OCI-LY3 (cell line): ENCODE measurements around the gene UGP2.

ENCODE experiments used
- H2AFZ ChIP-seq: fragments of 200-600, 300-600 bp; shearing (Covaris generic); 2 replicates; pipeline ENCODE4 v1.6.0; 2014; ENCODE audit warnings: antibody characterized with exemption, low read depth, low read length
- H3K27ac ChIP-seq: fragments of 200-600, 300-600 bp; sonication (generic); 2 replicates; pipeline ENCODE4 v1.5.1; 2014; ENCODE audit warnings: mild to moderate bottlenecking, low read length, moderate library complexity, mixed read lengths
- H3K27me3 ChIP-seq: fragments of 200-600, 300-600 bp; sonication (generic); 2 replicates; pipeline ENCODE4 v1.6.1; 2014; ENCODE audit warnings: low read depth, low read length, mixed read lengths
- H3K36me3 ChIP-seq: fragments of 200-600, 300-600 bp; sonication (generic); replicated peaks from 2 replicates; pipeline ENCODE3; 2014; ENCODE audit warnings: low read depth, low read length, mixed read lengths
- H3K4me1 ChIP-seq: fragments of 300-600, 200-600 bp; sonication (generic); 2 replicates; pipeline ENCODE4 v1.6.1; 2014; ENCODE audit warnings: low read length, mixed read lengths
- H3K4me2 ChIP-seq: fragments of 200-600, 300-600 bp; sonication (generic); 2 replicates; pipeline ENCODE4 v1.6.1; 2014; ENCODE audit warnings: low read length, mixed read lengths
- H3K4me3 ChIP-seq: fragments of 300-600, 200-600 bp; sonication (generic); 2 replicates; pipeline ENCODE4 v1.5.1; 2014; ENCODE audit warnings: antibody characterized with exemption, mild to moderate bottlenecking, low read length, moderate library complexity
- H3K79me2 ChIP-seq: fragments of 300-600, 200-600 bp; shearing (Covaris generic); 2 replicates; pipeline ENCODE4 v1.6.1; 2014; ENCODE audit warnings: mild to moderate bottlenecking, low read length, mixed read lengths
- H3K9ac ChIP-seq: fragments of 300-600, 200-600 bp; shearing (Covaris generic); 2 replicates; pipeline ENCODE4 v1.6.0; 2014; ENCODE audit warnings: mild to moderate bottlenecking, low read length, moderate library complexity
- H3K9me3 ChIP-seq: fragments of 200-600, 300-600 bp; shearing (Covaris generic); 2 replicates; pipeline ENCODE4 v1.6.1; 2014; ENCODE audit warnings: low read length, mixed read lengths; ENCODE audit not compliant: insufficient read depth
- H4K20me1 ChIP-seq: fragments of 200-600, 300-600 bp; sonication (generic); 2 replicates; pipeline ENCODE4 v1.6.1; 2016; ENCODE audit warnings: low read length, mixed read lengths; ENCODE audit not compliant: insufficient read depth
- CTCF ChIP-seq: fragments of 200-600, 300-600 bp; sonication (generic); IDR thresholded peaks from 2 replicates; pipeline ENCODE4 v1.5.1; 2014; ENCODE audit warnings: antibody characterized with exemption, low read length, low read depth
- EZH2phosphoT487 ChIP-seq: fragments of 200-600 bp; shearing (Covaris generic); IDR thresholded peaks from 2 replicates; pipeline ENCODE4 v1.6.1; 2018; ENCODE audit warnings: antibody characterized with exemption, mixed run types, low read depth

The UGP2 gene

GRCh38 chr2:63849381-63850203 lies 7.9 kb downstream of the UGP2 start:
- no peak overlapping the region for H3K4me3 ChIP-seq
- H2AFZ ChIP-seq, result no peak overlapping the region
- peaks cover 87% of the 10 kb centered on the region for H3K79me2 ChIP-seq
- TF ChIP-seq EZH2phosphoT487 (no peak), CTCF (no peak)
- no peaks in the 10 kb centered on the region for H3K9me3 ChIP-seq
- H3K27ac ChIP-seq, result no peak overlapping the region
- peaks cover 3% of the 10 kb centered on the region for H3K36me3 ChIP-seq
- H4K20me1 ChIP-seq, result peaks cover 30% of the 10 kb centered on the region
- H3K4me2 ChIP-seq, result no peak overlapping the region
- H3K4me1 ChIP-seq, result no peaks in the 10 kb centered on the region
- H3K27me3 ChIP-seq, result no peaks in the 10 kb centered on the region
- no peak overlapping the region for H3K9ac ChIP-seq

- Histone ChIP-seq H3K27me3 (no peaks in the 10 kb centered on the region), H3K9ac (no peak overlapping the region), H3K79me2 (peaks cover 81% of the 10 kb centered on the region), H2AFZ (no peak overlapping the region), H3K27ac (no peak overlapping the region), H3K9me3 (no peaks in the 10 kb centered on the region), H3K36me3 (peaks cover 3% of the 10 kb centered on the region), H3K4me1 (no peaks in the 10 kb centered on the region), H3K4me2 (no peak overlapping the region), H4K20me1 (peaks cover 25% of the 10 kb centered on the region), H3K4me3 (no peak overlapping the region)
- TF ChIP-seq CTCF, result no peak
- no peak for TF ChIP-seq EZH2phosphoT487
Measured at GRCh38 chr2:63850204-63850571, 8.5 kb downstream of the UGP2 start.

GRCh38 chr2:63850649-63851048 lies 9.0 kb downstream of the UGP2 start:
- no peaks in the 10 kb centered on the region for H3K27me3 ChIP-seq
- no peaks in the 10 kb centered on the region for H3K9me3 ChIP-seq
- no peaks in the 10 kb centered on the region for H3K4me1 ChIP-seq
- TF ChIP-seq EZH2phosphoT487 (no peak), CTCF (no peak)
- H3K27ac ChIP-seq, result no peak overlapping the region
- peaks cover 24% of the 10 kb centered on the region for H4K20me1 ChIP-seq
- H3K4me2 ChIP-seq, result no peak overlapping the region
- no peak overlapping the region for H3K4me3 ChIP-seq
- H3K79me2 ChIP-seq, result peaks cover 77% of the 10 kb centered on the region
- H2AFZ ChIP-seq, result no peak overlapping the region
- H3K9ac ChIP-seq, result no peak overlapping the region
- H3K36me3 ChIP-seq, result peaks cover 3% of the 10 kb centered on the region

- H2AFZ ChIP-seq, result no peak overlapping the region
- TF ChIP-seq EZH2phosphoT487, result no peak
- no peak for TF ChIP-seq CTCF
- no peak overlapping the region for H3K27ac ChIP-seq
- H3K4me2 ChIP-seq, result no peak overlapping the region
- peaks cover 71% of the 10 kb centered on the region for H3K79me2 ChIP-seq
- peaks cover 6% of the 10 kb centered on the region for H3K36me3 ChIP-seq
- no peaks in the 10 kb centered on the region for H3K4me1 ChIP-seq
- no peak overlapping the region for H3K4me3 ChIP-seq
- peaks cover 24% of the 10 kb centered on the region for H4K20me1 ChIP-seq
- no peaks in the 10 kb centered on the region for H3K9me3 ChIP-seq
- no peak overlapping the region for H3K9ac ChIP-seq
- no peaks in the 10 kb centered on the region for H3K27me3 ChIP-seq
Measured at GRCh38 chr2:63851691-63852311, 10.1 kb downstream of the UGP2 start.
